H1 (cell line): ENCODE results near the gene TUBGCP3.

Experiments
- PHF8 ChIP-seq: fragments of 200-600 bp; sonication (generic); conservative IDR thresholded peaks from 2 replicates; pipeline ENCODE4 v1.7.1; 2012; ENCODE audit warnings: low read depth, mild to moderate bottlenecking, inconsistent platforms, low read length, moderate library complexity
- RFX5 ChIP-seq: IDR thresholded peaks from 2 replicates; pipeline ENCODE4 v1.6.1; 2011; ENCODE audit warnings: low read depth, low read length, improper control_type of control experiment, borderline replicate concordance
- SP1 ChIP-seq: IDR thresholded peaks from 2 replicates; pipeline ENCODE4 v1.6.1; 2011; ENCODE audit warnings: low read depth, low read length

- TF ChIP-seq RFX5 (no peak), PHF8 (no peak), SP1 (no peak)
These were observed 143.2 kb downstream of the TUBGCP3 start for GRCh38 chr13:112444416-112445399.
